T-helper 17 cell (primary cell): ENCODE results near the gene SUSD5. TPM values are rescaled to one million over a fixed set of nuclear protein-coding genes. Genes with fewer than 3 reads are reported as not detected.
A peak's percentile ranks its signal among the peaks of the same experiment; 100 is the strongest.
"Not testable (repeated sequence)": the region's sequence is repeated elsewhere in the genome, so short reads cannot be mapped to it uniquely, and the experiment has no call there.

Experiments
- ATAC-seq: fragments of 150-1000 bp; cut with Tn5 transposase; 2 replicates; pipeline ENCODE4 v1.10.0; 2021; ENCODE audit warnings: mild to moderate bottlenecking, moderate library complexity
- DNase-seq, 3 donors: peaks; one replicate each; pipeline versions ENCODE4 v3.0.0 to v3.0.0-alpha.2; 2020 to 2021
- H3K9me3 ChIP-seq: one replicate; pipeline ENCODE4 v1.7.0; 2013; ENCODE audit warnings: low read length, mild to moderate bottlenecking; ENCODE audit not compliant: control insufficient read depth, poor library complexity, severe bottlenecking
- H3K27ac Mint-ChIP-seq: one replicate; pipeline ENCODE4 v1.8.0; 2022; ENCODE audit warnings: mild to moderate bottlenecking, moderate library complexity, mixed read lengths
- H3K27me3 Mint-ChIP-seq: one replicate; pipeline ENCODE4 v1.8.0; 2022; ENCODE audit warnings: mixed read lengths
- H3K36me3 Mint-ChIP-seq: one replicate; pipeline ENCODE4 v1.8.0; 2022; ENCODE audit warnings: low read depth, mixed read lengths
- H3K4me1 Mint-ChIP-seq: one replicate; pipeline ENCODE4 v1.8.0; 2022; ENCODE audit warnings: mild to moderate bottlenecking, mixed read lengths
- H3K4me3 Mint-ChIP-seq: one replicate; pipeline ENCODE4 v1.8.0; 2022; ENCODE audit warnings: mild to moderate bottlenecking, moderate library complexity, mixed read lengths
- total RNA-seq, 4 donors: library from RNA in 2 of 4; stranded (reverse) in 2 of 4; gene quantifications; one replicate each; pipeline ENCODE4 v1.2.3 and lab custom pipeline; 2022 to 2026

SUSD5 gene
- total RNA-seq, 2 donors from 2014 or later, result not detected

GRCh38 chr3:33181641-33182040, 37.0 kb downstream of the SUSD5 start:
- not testable (repeated sequence) for H3K4me3 Mint-ChIP-seq, H3K9me3 ChIP-seq, ATAC-seq, H3K27ac Mint-ChIP-seq, H3K36me3 Mint-ChIP-seq, DNase-seq, H3K4me1 Mint-ChIP-seq
- H3K27me3 Mint-ChIP-seq, result peaks cover 11% of the 10 kb centered on the region

DNA sequence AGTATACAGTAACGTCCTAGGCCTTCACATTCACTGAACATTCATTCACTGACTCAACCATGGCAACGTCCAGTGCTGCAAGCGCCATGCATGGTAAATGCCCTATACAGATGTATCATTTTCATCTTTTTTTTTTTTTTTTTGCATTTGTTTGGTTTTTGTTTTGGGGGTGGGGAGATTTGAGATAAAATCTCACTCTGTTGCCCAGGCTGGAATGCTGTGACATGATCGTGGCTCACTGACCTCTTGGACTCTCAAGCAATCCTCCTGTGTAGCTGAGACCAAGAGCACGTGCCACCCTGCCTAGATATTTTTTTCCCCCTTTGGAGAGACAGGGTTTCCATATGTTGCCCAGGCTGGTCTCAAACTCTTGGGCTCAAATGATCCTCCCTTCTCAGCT, 37.4 kb downstream of the SUSD5 start:
- H3K4me1 Mint-ChIP-seq, result no peaks in the 10 kb centered on the region
- H3K9me3 ChIP-seq, result peaks cover 2% of the 10 kb centered on the region
- no peak overlapping the region for H3K27ac Mint-ChIP-seq
- peaks cover 8% of the 10 kb centered on the region for H3K27me3 Mint-ChIP-seq
- DNase-seq (no peak), ATAC-seq (no peak)
- no peak overlapping the region for H3K4me3 Mint-ChIP-seq
- no peaks in the 10 kb centered on the region for H3K36me3 Mint-ChIP-seq

- peaks cover 2% of the 10 kb centered on the region for H3K9me3 ChIP-seq
- no peaks in the 10 kb centered on the region for H3K36me3 Mint-ChIP-seq
- ATAC-seq (no peak), DNase-seq (no peak)
- H3K27me3 Mint-ChIP-seq, result no peaks in the 10 kb centered on the region
- no peak overlapping the region for H3K4me3 Mint-ChIP-seq
- H3K4me1 Mint-ChIP-seq, result no peaks in the 10 kb centered on the region
- H3K27ac Mint-ChIP-seq, result no peak overlapping the region
Measured at GRCh38 chr3:33179132-33179531, 39.5 kb downstream of the SUSD5 start.

DNA sequence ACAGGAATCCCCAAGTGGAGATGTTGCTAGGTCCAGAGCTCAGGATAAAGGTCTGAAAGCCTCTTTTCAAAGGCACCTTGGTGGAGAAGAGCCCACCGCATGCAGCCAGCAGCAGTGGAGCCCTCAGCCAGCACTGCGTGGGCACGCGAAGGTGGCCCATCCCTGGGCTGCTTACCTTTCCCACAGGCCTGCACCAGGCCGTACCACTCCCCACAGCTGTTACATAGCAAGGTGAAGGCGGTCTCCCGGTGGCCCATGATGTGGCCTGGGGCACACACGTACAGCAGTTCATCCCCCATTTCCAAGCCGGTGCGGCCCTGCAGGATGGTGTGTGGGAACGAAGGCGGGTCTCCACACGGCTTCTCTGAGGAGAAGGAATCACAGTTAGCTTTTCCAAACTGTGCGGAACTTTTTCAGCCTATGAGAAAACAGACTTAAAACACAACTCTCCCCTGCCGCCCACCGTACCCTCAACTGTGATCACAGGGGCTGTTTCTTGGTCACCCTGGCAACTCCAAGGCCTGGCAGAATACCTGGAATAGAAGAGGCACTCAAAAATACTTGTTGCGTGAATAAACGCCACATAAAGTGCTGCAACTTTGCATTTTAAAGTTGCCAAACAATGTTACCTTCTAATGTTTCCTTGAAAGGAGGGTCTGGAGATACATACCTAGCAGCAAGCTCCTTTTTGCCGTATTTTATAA, 43.7 kb downstream of the SUSD5 start:
- Mint-ChIP-seq H3K27ac (no peak overlapping the region), H3K36me3 (no peaks in the 10 kb centered on the region), H3K4me1 (peaks cover 5% of the 10 kb centered on the region), H3K4me3 (no peak overlapping the region), H3K27me3 (no peaks in the 10 kb centered on the region)
- DNase-seq (no peak), ATAC-seq (no peak)
- H3K9me3 ChIP-seq, result no peaks in the 10 kb centered on the region

GRCh38 chr3:33174095-33174494, 44.5 kb downstream of the SUSD5 start:
- H3K9me3 ChIP-seq, result no peaks in the 10 kb centered on the region
- Mint-ChIP-seq H3K27ac (no peak overlapping the region), H3K4me1 (peaks cover 5% of the 10 kb centered on the region), H3K27me3 (no peaks in the 10 kb centered on the region), H3K36me3 (no peaks in the 10 kb centered on the region), H3K4me3 (no peak overlapping the region)
- no peak for DNase-seq
- ATAC-seq, result no peak

- no peaks in the 10 kb centered on the region for H3K27me3 Mint-ChIP-seq
- ATAC-seq, result no peak
Measured at GRCh38 chr3:33173672-33174071, 44.9 kb downstream of the SUSD5 start.

DNA sequence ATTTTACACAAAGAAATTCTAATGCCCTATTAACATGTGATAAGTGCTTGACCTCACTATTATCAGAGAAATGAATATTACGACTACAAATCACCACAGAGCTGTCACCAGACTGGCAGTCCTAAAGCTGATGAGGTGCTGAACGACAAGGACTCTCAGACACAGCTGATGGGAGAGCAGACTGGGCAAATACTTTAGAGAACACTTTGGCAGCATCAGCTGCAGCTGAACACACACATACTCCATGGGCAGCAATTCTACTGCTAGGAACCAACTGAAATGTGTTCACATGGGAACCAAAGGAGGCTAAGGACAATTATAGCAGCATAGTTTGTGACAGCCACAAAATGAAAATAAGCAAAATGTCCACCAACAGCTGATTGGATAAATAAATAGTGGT, 45.5 kb downstream of the SUSD5 start:
- Mint-ChIP-seq H3K36me3 (no peaks in the 10 kb centered on the region), H3K27me3 (no peaks in the 10 kb centered on the region), H3K27ac (no peak overlapping the region), H3K4me3 (no peak overlapping the region), H3K4me1 (peaks cover 5% of the 10 kb centered on the region)
- DNase-seq (no peak), ATAC-seq (no peak)
- no peaks in the 10 kb centered on the region for H3K9me3 ChIP-seq

More at GRCh38 chr3:33173672-33174071, 44.9 kb downstream of the SUSD5 start:
- peaks cover 5% of the 10 kb centered on the region for H3K4me1 Mint-ChIP-seq
- no peaks in the 10 kb centered on the region for H3K9me3 ChIP-seq
- no peak overlapping the region for H3K27ac Mint-ChIP-seq
- H3K4me3 Mint-ChIP-seq, result no peak overlapping the region
- DNase-seq, result no peak
- no peaks in the 10 kb centered on the region for H3K36me3 Mint-ChIP-seq

- H3K4me3 Mint-ChIP-seq, result no peak overlapping the region
- H3K27me3 Mint-ChIP-seq, result no peaks in the 10 kb centered on the region
- ATAC-seq, result peak; percentile 18
- no peaks in the 10 kb centered on the region for H3K36me3 Mint-ChIP-seq
- no peaks in the 10 kb centered on the region for H3K9me3 ChIP-seq
- H3K27ac Mint-ChIP-seq, result no peak overlapping the region
- H3K4me1 Mint-ChIP-seq, result peaks cover 5% of the 10 kb centered on the region
- no peak for DNase-seq
Measured at GRCh38 chr3:33171580-33171979, 47.0 kb downstream of the SUSD5 start.

DNA sequence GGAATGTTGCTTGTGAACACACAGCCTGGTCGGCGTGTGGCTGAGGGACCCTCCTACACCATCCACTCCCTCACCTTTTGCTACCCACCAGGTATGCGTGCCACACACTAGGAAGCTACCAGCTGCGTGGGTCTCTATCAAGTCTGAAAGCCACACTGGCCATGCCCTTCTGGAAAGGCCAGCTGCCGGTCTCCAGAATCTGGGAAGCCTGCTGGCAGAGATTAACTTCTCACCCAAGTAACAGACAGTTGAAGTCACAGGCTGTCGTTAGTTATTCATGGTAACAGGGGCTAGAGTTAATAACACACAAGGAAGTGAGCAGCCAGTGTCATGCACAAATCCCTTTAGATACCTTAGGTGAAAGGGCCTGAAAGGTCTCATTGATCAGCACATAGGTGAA, 48.1 kb downstream of the SUSD5 start:
- no peaks in the 10 kb centered on the region for H3K9me3 ChIP-seq
- H3K27me3 Mint-ChIP-seq, result no peaks in the 10 kb centered on the region
- no peaks in the 10 kb centered on the region for H3K36me3 Mint-ChIP-seq
- H3K27ac Mint-ChIP-seq, result no peak overlapping the region
- no peak for DNase-seq
- H3K4me3 Mint-ChIP-seq, result no peak overlapping the region
- no peak for ATAC-seq
- H3K4me1 Mint-ChIP-seq, result peaks cover 5% of the 10 kb centered on the region

- H3K4me1 Mint-ChIP-seq, result peaks cover 7% of the 10 kb centered on the region
- no peaks in the 10 kb centered on the region for H3K27me3 Mint-ChIP-seq
- ATAC-seq, result no peak
- H3K9me3 ChIP-seq, result no peaks in the 10 kb centered on the region
- no peaks in the 10 kb centered on the region for H3K36me3 Mint-ChIP-seq
- H3K27ac Mint-ChIP-seq, result no peak overlapping the region
- no peak overlapping the region for H3K4me3 Mint-ChIP-seq
- no peak for DNase-seq
Measured at GRCh38 chr3:33167716-33168336, 50.8 kb downstream of the SUSD5 start.

GRCh38 chr3:33167284-33167683, 51.3 kb downstream of the SUSD5 start:
- no peak for DNase-seq
- H3K9me3 ChIP-seq, result no peaks in the 10 kb centered on the region
- no peaks in the 10 kb centered on the region for H3K36me3 Mint-ChIP-seq
- no peak for ATAC-seq
- no peaks in the 10 kb centered on the region for H3K27me3 Mint-ChIP-seq
- H3K27ac Mint-ChIP-seq, result no peak overlapping the region
- no peak overlapping the region for H3K4me3 Mint-ChIP-seq
- H3K4me1 Mint-ChIP-seq, result peaks cover 7% of the 10 kb centered on the region

DNA sequence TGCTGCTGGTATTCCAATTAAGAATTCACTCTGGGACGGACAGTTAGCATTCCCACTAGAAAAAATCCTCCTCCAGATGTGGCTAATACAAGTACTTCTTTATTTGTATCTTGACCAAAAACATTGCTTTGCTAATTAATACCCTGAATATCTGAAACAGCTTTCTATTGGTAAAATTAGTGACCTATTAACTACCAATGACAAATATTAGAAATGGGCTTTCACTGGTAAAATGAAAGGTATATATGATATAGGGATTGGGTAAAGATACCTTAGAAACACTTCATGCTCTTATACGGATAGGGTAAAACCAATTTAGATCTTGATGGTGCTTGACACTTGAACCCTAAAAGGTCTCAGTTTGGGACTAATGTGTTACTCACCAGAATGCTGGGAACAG, 52.5 kb downstream of the SUSD5 start:
- H3K4me3 Mint-ChIP-seq, result no peak overlapping the region
- peaks cover 2% of the 10 kb centered on the region for H3K4me1 Mint-ChIP-seq
- ATAC-seq (no peak), DNase-seq (no peak)
- H3K27ac Mint-ChIP-seq, result no peak overlapping the region
- H3K36me3 Mint-ChIP-seq, result peaks cover 3% of the 10 kb centered on the region
- H3K27me3 Mint-ChIP-seq, result peaks cover 5% of the 10 kb centered on the region
- no peaks in the 10 kb centered on the region for H3K9me3 ChIP-seq

DNA sequence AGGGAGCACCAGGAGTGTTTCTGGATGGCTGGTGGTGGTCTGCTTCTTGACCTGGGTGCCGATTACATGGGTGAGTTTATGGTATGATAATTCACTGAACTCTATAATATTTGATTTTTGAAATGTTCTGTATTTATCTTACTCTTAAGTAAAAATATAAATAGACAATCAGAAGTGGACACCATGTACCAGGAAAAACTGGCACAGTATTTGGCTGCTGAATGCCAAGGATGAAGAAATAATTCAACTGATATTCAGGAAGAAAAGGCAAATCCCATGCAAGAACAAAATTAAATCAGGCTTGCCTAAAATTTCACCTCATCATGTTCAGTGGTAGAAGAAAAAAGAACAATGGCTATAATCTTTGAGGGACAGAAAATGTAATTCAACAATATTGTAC, 53.2 kb downstream of the SUSD5 start:
- ATAC-seq, result no peak
- Mint-ChIP-seq H3K27ac (no peak overlapping the region), H3K27me3 (peaks cover 12% of the 10 kb centered on the region), H3K4me1 (peaks cover 2% of the 10 kb centered on the region), H3K36me3 (peaks cover 3% of the 10 kb centered on the region), H3K4me3 (no peak overlapping the region)
- no peaks in the 10 kb centered on the region for H3K9me3 ChIP-seq
- DNase-seq, result no peak

GRCh38 chr3:33162621-33163020, 56.0 kb downstream of the SUSD5 start:
- not testable (repeated sequence) for H3K9me3 ChIP-seq, H3K4me1 Mint-ChIP-seq, H3K27ac Mint-ChIP-seq, H3K4me3 Mint-ChIP-seq, ATAC-seq, DNase-seq, H3K36me3 Mint-ChIP-seq
- peaks cover 39% of the 10 kb centered on the region for H3K27me3 Mint-ChIP-seq
